ENCODE data around the gene CUBN. TPM values are rescaled to one million over a fixed set of nuclear protein-coding genes. Genes with fewer than 3 reads are reported as not detected.

The CUBN gene
- total and polyA plus RNA-seq, 9 of the 15 experiments (the other 6 are each of a cell fraction or from before 2014, with no cell fraction given), result 0.04 to 0.33 (median 0.09) TPM

- peak in 1 of 2 experiments; percentile 69; a peak in 1 of 4 replicates for TF ChIP-seq CSDE1 (IDR thresholded peaks at IDR 0.05)
- peak; percentile 61; the same call in 1 of the 2 replicates for TF ChIP-seq DPF2 (IDR thresholded peaks at IDR 0.05)
- no peak for TF ChIP-seq HLTF (IDR thresholded peaks at IDR 0.05)
- TF ChIP-seq HDGF (IDR thresholded peaks at IDR 0.05), result no peak
- TF ChIP-seq SRF (CRISPR knock-in tag; IDR thresholded peaks at IDR 0.05), result no peak
- no peak for TF ChIP-seq PRPF4 (IDR thresholded peaks at IDR 0.05; ENCODE audit: insufficient read depth, low read depth, low read length, poor library complexity, severe bottlenecking)
- TF ChIP-seq ETS2 (tag; IDR thresholded peaks at IDR 0.05; ENCODE audit: borderline replicate concordance, poor library complexity, severe bottlenecking), result no peak
- peak; percentile 55; the same call in 1 of the 2 replicates for TF ChIP-seq CREM (IDR thresholded peaks at IDR 0.05; ENCODE audit: low read depth)
- no peak for TF ChIP-seq PHB (CRISPR knock-in tag; IDR thresholded peaks at IDR 0.05)
- TF ChIP-seq ZNF124 (CRISPR knock-in tag; IDR thresholded peaks at IDR 0.05), result no peak
- TF ChIP-seq RFX1 (IDR thresholded peaks at IDR 0.05), result peak; percentile 96
- 0 out of 2 replicates have a peak, but pooled peaks have one; percentile 46 for TF ChIP-seq ZNF175 (CRISPR knock-in tag; IDR thresholded peaks at IDR 0.05; ENCODE audit: low read depth)
- peak; percentile 55; the same call in 1 of the 2 replicates for TF ChIP-seq ARID1B (IDR thresholded peaks at IDR 0.05)
- 0 out of 2 replicates have a peak, but pooled peaks have one; percentile 49 for TF ChIP-seq SMARCE1 (IDR thresholded peaks at IDR 0.05)
- TF ChIP-seq JUND (IDR thresholded peaks at IDR 0.05; ENCODE audit: borderline replicate concordance, low read depth, low read length), result peak; percentile 38; the same call in 1 of the 2 replicates
- peak; percentile 52; the same call in 1 of the 3 replicates for TF ChIP-seq JUND (tag; IDR thresholded peaks at IDR 0.05; ENCODE audit: borderline replicate concordance, low read depth, low read length)
- peak; percentile 32; the same call in 1 of the 2 replicates for TF ChIP-seq TCF3 (CRISPR knock-in tag; IDR thresholded peaks at IDR 0.05)
- TF ChIP-seq CTBP1 (IDR thresholded peaks at IDR 0.05; ENCODE audit: borderline replicate concordance), result peak; percentile 82
- no peak for TF ChIP-seq FOXP1 (CRISPR knock-in tag; IDR thresholded peaks at IDR 0.05)
- TF ChIP-seq HINFP (tag; conservative IDR thresholded peaks at IDR 0.05; ENCODE audit: low read depth), result no peak
- TF ChIP-seq NCOA6 (IDR thresholded peaks at IDR 0.05), result no peak
- TF ChIP-seq CBFA2T2 (conservative IDR thresholded peaks at IDR 0.05), result peak; percentile 42
- no peak for TF ChIP-seq ZNF134 (CRISPR knock-in tag; conservative IDR thresholded peaks at IDR 0.05)
- TF ChIP-seq RAD51 (IDR thresholded peaks at IDR 0.05; ENCODE audit: borderline replicate concordance, low read depth), result no peak
- TF ChIP-seq NR2C2 (CRISPR knock-in tag; IDR thresholded peaks at IDR 0.05), result no peak
- 0 out of 2 replicates have a peak, but pooled peaks have one; percentile 22 for TF ChIP-seq NR2C2 (tag; IDR thresholded peaks at IDR 0.05)
- no peak for TF ChIP-seq FOXA1 (IDR thresholded peaks at IDR 0.05; ENCODE audit: borderline replicate concordance)
- no peak for TF ChIP-seq ZNF224 (CRISPR knock-in tag; IDR thresholded peaks at IDR 0.05)
- TF ChIP-seq HDAC1 (IDR thresholded peaks at IDR 0.05), result peak in 1 of 2 experiments; percentile 65; a peak in 2 of 4 replicates
- peak; percentile 70 for TF ChIP-seq EGR1 (conservative IDR thresholded peaks at IDR 0.05)
- peak; percentile 56 for TF ChIP-seq BMI1 (IDR thresholded peaks at IDR 0.05; ENCODE audit: low read length)
These were observed 103.9 kb downstream of the CUBN start (continued) for GRCh38 chr10:17025444-17026295.

All from K562 (cell line).